Progenitor cell of endocrine pancreas (in vitro differentiated cells): ENCODE data around the gene UCP3. TPM values are rescaled to one million over a fixed set of nuclear protein-coding genes. Genes with fewer than 3 reads are reported as not detected.

ENCODE experiments used
- DNase-seq: peaks from one replicate; pipeline ENCODE4 v3.0.0; 2021; ENCODE audit warnings: low spot score; ENCODE audit not compliant: unreplicated experiment
- H3K27ac Mint-ChIP-seq: 2 replicates; pipeline ENCODE4 v1.8.0; 2021; ENCODE audit warnings: mild to moderate bottlenecking, moderate library complexity, mixed read lengths
- H3K27me3 Mint-ChIP-seq: 2 replicates; pipeline ENCODE4 v1.8.0; 2021; ENCODE audit warnings: mixed read lengths
- H3K36me3 Mint-ChIP-seq: 2 replicates; pipeline ENCODE4 v1.8.0; 2022; ENCODE audit warnings: mixed read lengths; ENCODE audit not compliant: insufficient read depth
- H3K4me1 Mint-ChIP-seq: 2 replicates; pipeline ENCODE4 v1.8.0; 2021; ENCODE audit warnings: low read depth, mixed read lengths
- H3K4me3 Mint-ChIP-seq: 2 replicates; pipeline ENCODE4 v1.8.0; 2021; ENCODE audit warnings: low read depth, mild to moderate bottlenecking, moderate library complexity, mixed read lengths
- H3K9me3 Mint-ChIP-seq: 2 replicates; pipeline ENCODE4 v1.8.0; 2021; ENCODE audit warnings: low read depth, mixed read lengths
- CTCF ChIP-seq: fragments of 200-600 bp; sonication (generic); IDR thresholded peaks from one replicate; pipeline ENCODE4 v1.5.0; 2021; ENCODE audit warnings: antibody characterized with exemption, mild to moderate bottlenecking; ENCODE audit not compliant: unreplicated experiment
- total RNA-seq: library from RNA; stranded (reverse); gene quantifications from 2 replicates; pipeline ENCODE4 v1.2.1, GENCODE V29; 2021

Gene UCP3
- total RNA-seq, 1 donor from 2014 or later = 4.3 TPM

- Mint-ChIP-seq H3K4me1 (no peaks in the 10 kb centered on the region), H3K9me3 (no peaks in the 10 kb centered on the region), H3K36me3 (peaks cover 11% of the 10 kb centered on the region), H3K27ac (no peak overlapping the region), H3K27me3 (no peaks in the 10 kb centered on the region), H3K4me3 (no peak overlapping the region)
- no peak for DNase-seq
- no peak for TF ChIP-seq CTCF
These were observed 40.1 kb upstream of the UCP3 start for GRCh38 chr11:74048993-74049392.

- Mint-ChIP-seq H3K27ac (no peak overlapping the region), H3K27me3 (no peaks in the 10 kb centered on the region), H3K9me3 (no peaks in the 10 kb centered on the region), H3K4me3 (no peak overlapping the region), H3K4me1 (no peaks in the 10 kb centered on the region), H3K36me3 (peaks cover 16% of the 10 kb centered on the region)
- no peak for TF ChIP-seq CTCF
- DNase-seq = no peak
These were observed 35.7 kb upstream of the UCP3 start for GRCh38 chr11:74044538-74044937.

- H3K36me3 Mint-ChIP-seq = peaks cover 15% of the 10 kb centered on the region
- no peaks in the 10 kb centered on the region for H3K9me3 Mint-ChIP-seq
- no peaks in the 10 kb centered on the region for H3K4me1 Mint-ChIP-seq
- no peak overlapping the region for H3K4me3 Mint-ChIP-seq
- no peaks in the 10 kb centered on the region for H3K27me3 Mint-ChIP-seq
- no peak overlapping the region for H3K27ac Mint-ChIP-seq
- no peak for TF ChIP-seq CTCF
- DNase-seq = no peak
These were observed 34.6 kb upstream of the UCP3 start for GRCh38 chr11:74043450-74043849.

GRCh38 chr11:74037309-74037708 is 28.4 kb upstream of the UCP3 start:
- TF ChIP-seq CTCF = no peak
- Mint-ChIP-seq H3K36me3 (peaks cover 10% of the 10 kb centered on the region), H3K4me1 (no peaks in the 10 kb centered on the region), H3K9me3 (no peaks in the 10 kb centered on the region), H3K27me3 (no peaks in the 10 kb centered on the region), H3K27ac (no peak overlapping the region), H3K4me3 (no peak overlapping the region)
- no peak for DNase-seq

DNA sequence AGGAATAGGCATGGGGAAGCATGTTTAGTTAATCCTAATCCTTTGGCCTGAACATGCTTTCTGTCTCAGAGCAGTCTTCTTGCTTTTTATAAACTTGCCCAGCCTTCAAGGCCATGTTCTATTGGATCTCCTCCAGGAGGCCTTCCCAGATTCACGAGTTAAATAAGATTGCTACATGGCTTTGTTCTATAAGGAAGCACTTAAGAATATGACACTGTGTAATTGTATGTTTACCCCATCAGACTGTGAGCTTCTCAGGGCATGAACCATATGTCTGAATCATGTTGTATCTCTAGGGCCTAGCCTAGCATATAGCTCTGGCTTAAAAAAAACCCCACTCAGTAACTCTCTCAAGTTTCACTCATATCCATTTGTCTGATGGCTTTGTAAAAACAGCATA is 26.4 kb upstream of the UCP3 start:
- TF ChIP-seq CTCF = no peak
- H3K4me3 Mint-ChIP-seq = no peak overlapping the region
- H3K4me1 Mint-ChIP-seq = no peaks in the 10 kb centered on the region
- H3K36me3 Mint-ChIP-seq = peaks cover 8% of the 10 kb centered on the region
- DNase-seq = no peak
- H3K9me3 Mint-ChIP-seq = no peaks in the 10 kb centered on the region
- no peaks in the 10 kb centered on the region for H3K27me3 Mint-ChIP-seq
- H3K27ac Mint-ChIP-seq = no peak overlapping the region
